Kidney (tissue), 14 donors: ENCODE data around the gene ZNF185. TPM values are rescaled to one million over a fixed set of nuclear protein-coding genes. Genes with fewer than 3 reads are reported as not detected.

Experiments used
- DNase-seq, 5 donors: peaks; one replicate each; pipeline ENCODE4 v3.0.0-alpha.2; 2013 to 2020
- FAIRE-seq: peaks from 2 replicates; lab custom pipeline; 2012; peaks lifted over from hg19 to GRCh38; lab: Jason Lieb, UNC
- H3K27ac ChIP-seq, 2 donors: one replicate each; pipeline ENCODE4 v1.7.0; 2013; ENCODE audit warnings: low read depth in 2 of 2, low read length in 2 of 2, inconsistent platforms in 1 of 2
- H3K27me3 ChIP-seq: one replicate; pipeline ENCODE4 v1.7.1; 2013; ENCODE audit warnings: low read length, inconsistent platforms; ENCODE audit not compliant: control insufficient read depth, insufficient read depth
- H3K36me3 ChIP-seq, 3 donors: one replicate each; pipeline versions ENCODE4 v1.7.0 to v1.7.1; 2013; ENCODE audit warnings: low read length in 3 of 3, control low read depth in 1 of 3, inconsistent platforms in 1 of 3; ENCODE audit not compliant: insufficient read depth in 3 of 3, control insufficient read depth in 2 of 3
- H3K4me1 ChIP-seq, 3 donors: one replicate each; pipeline versions ENCODE4 v1.7.0 to v1.7.1; 2013; ENCODE audit warnings: low read length in 3 of 3, inconsistent platforms in 1 of 3, low read depth in 1 of 3; ENCODE audit not compliant: control insufficient read depth in 2 of 3, insufficient read depth in 2 of 3
- H3K4me3 ChIP-seq, 3 donors: one replicate each; pipeline versions ENCODE4 v1.7.0 to v1.8.1; 2013; ENCODE audit warnings: low read length in 3 of 3, control low read depth in 1 of 3, inconsistent platforms in 1 of 3
- H3K9ac ChIP-seq, 3 donors: one replicate each; pipeline versions ENCODE4 v1.7.0 to v1.7.1; 2013; ENCODE audit warnings: low read length in 3 of 3, control low read depth in 1 of 3, inconsistent platforms in 1 of 3
- H3K9me3 ChIP-seq, 3 donors: one replicate each; pipeline versions ENCODE4 v1.7.0 to v1.7.1; 2013; ENCODE audit warnings: low read length in 3 of 3, control low read depth in 1 of 3, inconsistent platforms in 1 of 3; ENCODE audit not compliant: control insufficient read depth in 2 of 3, insufficient read depth in 1 of 3
- intact Hi-C: fragments of 100-400 bp; cut with DNase I; formaldehyde crosslinking; loops from one replicate; pipeline ENCODE4 v1.11.1; 2022
- polyA plus RNA-seq: library from polyadenylated mRNA; stranded (reverse); fragments of 350-450 nt; fragmentation: Illumina TruSeq; extraction: RNeasy Lipid Tissue Mini Kit (QIAGEN cat#74804); gene quantifications from one replicate; pipeline ENCODE4 v1.2.3, GENCODE V29; 2014; ENCODE audit warnings: low read depth, low replicate concordance; ENCODE audit not compliant: insufficient read depth
- total RNA-seq: library from RNA; stranded (reverse); fragmentation: NEBNext Ultra II Directional; extraction: Animal tissue kit (Norgen Biotek cat#: 25700); gene quantifications from one replicate; pipeline ENCODE4 v1.2.1, GENCODE V29; 2021
- TF ChIP-seq, protein P1 (sequence below): IDR thresholded peaks from 3 replicates; pipeline ENCODE4 v1.5.1; 2012; ENCODE audit warnings: mild to moderate bottlenecking, moderate library complexity, borderline replicate concordance; ENCODE audit not compliant: insufficient read depth; ENCODE audit errors: extremely low read depth
- donor health status: control.
- donor health status: control.
- donor health status: control.
- donor health status: control.
- donor health status: control.
- donor health status: DM: yes; HTN: yes; CAD: no.
- donor health status: Normal renal cell carcinoma (clear cell type).

ZNF185 gene
- total and polyA plus RNA-seq, 2 donors from 2014 or later, result 12.0 to 24.3 TPM

GRCh38 chrX:152873361-152873760, 24.5 kb upstream of the ZNF185 start:
- intact Hi-C loops, result no loop called here
- H3K27ac ChIP-seq, result no peak overlapping the region
- TF ChIP-seq, protein P1, sequence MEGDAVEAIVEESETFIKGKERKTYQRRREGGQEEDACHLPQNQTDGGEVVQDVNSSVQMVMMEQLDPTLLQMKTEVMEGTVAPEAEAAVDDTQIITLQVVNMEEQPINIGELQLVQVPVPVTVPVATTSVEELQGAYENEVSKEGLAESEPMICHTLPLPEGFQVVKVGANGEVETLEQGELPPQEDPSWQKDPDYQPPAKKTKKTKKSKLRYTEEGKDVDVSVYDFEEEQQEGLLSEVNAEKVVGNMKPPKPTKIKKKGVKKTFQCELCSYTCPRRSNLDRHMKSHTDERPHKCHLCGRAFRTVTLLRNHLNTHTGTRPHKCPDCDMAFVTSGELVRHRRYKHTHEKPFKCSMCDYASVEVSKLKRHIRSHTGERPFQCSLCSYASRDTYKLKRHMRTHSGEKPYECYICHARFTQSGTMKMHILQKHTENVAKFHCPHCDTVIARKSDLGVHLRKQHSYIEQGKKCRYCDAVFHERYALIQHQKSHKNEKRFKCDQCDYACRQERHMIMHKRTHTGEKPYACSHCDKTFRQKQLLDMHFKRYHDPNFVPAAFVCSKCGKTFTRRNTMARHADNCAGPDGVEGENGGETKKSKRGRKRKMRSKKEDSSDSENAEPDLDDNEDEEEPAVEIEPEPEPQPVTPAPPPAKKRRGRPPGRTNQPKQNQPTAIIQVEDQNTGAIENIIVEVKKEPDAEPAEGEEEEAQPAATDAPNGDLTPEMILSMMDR, result no peak
- peaks cover 0 to 8% (median 3%) of the 10 kb centered on the region in 3 donors for H3K36me3 ChIP-seq
- no peak overlapping the region for H3K4me3 ChIP-seq
- H3K9me3 ChIP-seq, result no peaks in the 10 kb centered on the region
- no peaks in the 10 kb centered on the region for H3K4me1 ChIP-seq
- FAIRE-seq, result no peak
- H3K27me3 ChIP-seq, result no peaks in the 10 kb centered on the region
- DNase-seq, result no peak
- H3K9ac ChIP-seq, result no peak overlapping the region

DNA sequence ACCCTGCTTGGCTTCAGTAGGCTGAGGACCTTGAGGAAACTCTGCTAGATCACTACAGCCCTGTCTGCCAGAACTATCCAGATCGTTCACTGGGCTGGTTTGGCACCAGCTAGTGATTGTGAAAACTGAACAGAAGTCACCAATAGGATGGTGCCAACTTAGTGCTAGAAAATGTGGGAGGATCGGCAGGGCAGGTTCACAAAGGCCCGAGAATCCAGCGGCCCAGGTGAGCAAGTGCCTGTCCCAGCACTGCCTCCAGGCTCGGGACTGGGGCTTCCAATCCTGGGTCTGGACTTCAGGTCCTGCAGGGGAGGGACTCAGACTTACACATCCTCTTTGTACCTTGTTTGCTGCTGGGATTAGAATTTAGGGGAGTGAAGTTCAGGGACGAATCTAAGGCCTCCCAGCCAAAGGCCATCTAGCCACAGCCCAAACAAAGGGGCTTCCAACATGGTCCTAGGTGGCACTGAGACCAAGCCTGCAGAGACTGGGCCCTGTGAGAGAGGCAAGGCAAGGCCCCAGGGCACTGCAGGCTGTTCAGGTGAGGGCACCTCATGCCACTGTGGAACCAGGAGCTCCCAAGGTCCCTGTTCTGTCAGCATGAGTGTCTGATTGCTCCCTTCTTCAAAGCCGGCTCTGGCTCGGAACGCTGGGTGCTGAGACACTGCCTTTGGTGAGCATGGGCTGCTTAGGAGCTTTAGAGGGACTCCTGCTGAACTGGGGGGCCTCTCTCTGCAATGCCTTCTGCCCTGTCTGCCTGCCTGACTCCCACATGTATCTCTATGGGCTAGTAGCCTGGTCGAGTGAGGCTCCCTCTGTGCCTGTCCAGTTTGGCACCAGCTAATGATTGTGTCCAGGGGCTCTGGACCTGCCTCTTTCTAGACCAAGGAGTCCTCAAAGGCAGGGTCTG, 20.7 kb upstream of the ZNF185 start:
- intact Hi-C loops, result no loop called here
- Histone ChIP-seq H3K9me3 (no peaks in the 10 kb centered on the region), H3K9ac (no peak overlapping the region), H3K4me3 (no peak overlapping the region), H3K27me3 (no peaks in the 10 kb centered on the region), H3K4me1 (no peaks in the 10 kb centered on the region), H3K27ac (no peak overlapping the region), H3K36me3 (no peaks in the 10 kb centered on the region)
- TF ChIP-seq, protein P1, result no peak
- FAIRE-seq, result no peak
- no peak for DNase-seq

GRCh38 chrX:152878976-152879755, 18.7 kb upstream of the ZNF185 start:
- no peak for FAIRE-seq
- intact Hi-C loops, result no loop called here

More at GRCh38 chrX:152878976-152879755, 18.7 kb upstream of the ZNF185 start:
- Histone ChIP-seq H3K9ac (no peak overlapping the region), H3K4me3 (no peak overlapping the region), H3K4me1 (no peaks in the 10 kb centered on the region), H3K27ac (no peak overlapping the region), H3K27me3 (no peaks in the 10 kb centered on the region), H3K36me3 (no peaks in the 10 kb centered on the region), H3K9me3 (no peaks in the 10 kb centered on the region)
- DNase-seq, result peak; percentile 49 to 69 (median 56)
- TF ChIP-seq, protein P1, result no peak
